Type B pancreatic cell (in vitro differentiated cells): Measurements from ENCODE around the gene ZNF560. TPM values are rescaled to one million over a fixed set of nuclear protein-coding genes. Genes with fewer than 3 reads are reported as not detected.
"Not testable (repeated sequence)": the region's sequence is repeated elsewhere in the genome, so short reads cannot be mapped to it uniquely, and the experiment has no call there.

ENCODE experiments used
- DNase-seq: peaks from one replicate; pipeline ENCODE4 v3.0.0; 2021; ENCODE audit warnings: mixed read lengths; ENCODE audit not compliant: unreplicated experiment; ENCODE audit errors: extremely low spot score
- H3K27ac Mint-ChIP-seq: 2 replicates; pipeline ENCODE4 v1.8.0; 2021; ENCODE audit warnings: mild to moderate bottlenecking, mixed read lengths
- H3K27me3 Mint-ChIP-seq: 2 replicates; pipeline ENCODE4 v1.8.0; 2021; ENCODE audit warnings: mixed read lengths
- H3K36me3 Mint-ChIP-seq: 2 replicates; pipeline ENCODE4 v1.8.0; 2021; ENCODE audit warnings: mixed read lengths
- H3K4me1 Mint-ChIP-seq: one replicate; pipeline ENCODE4 v1.8.0; 2021; ENCODE audit warnings: mixed read lengths; ENCODE audit not compliant: unreplicated experiment
- H3K4me3 Mint-ChIP-seq: 2 replicates; pipeline ENCODE4 v1.8.0; 2021; ENCODE audit warnings: mild to moderate bottlenecking, mixed read lengths
- H3K9me3 Mint-ChIP-seq: 2 replicates; pipeline ENCODE4 v1.8.0; 2021; ENCODE audit warnings: mixed read lengths
- long read RNA-seq: library from polyadenylated mRNA; unstranded; transcript quantifications from one replicate; pipeline ENCODE4 v2.0.0, GENCODE V29; 2020
- total RNA-seq: library from RNA; stranded (reverse); gene quantifications from 2 replicates; pipeline ENCODE4 v1.2.1, GENCODE V29; 2021; ENCODE audit warnings: low replicate concordance
- TF ChIP-seq, protein P1 (sequence below): fragments of 200-600 bp; sonication (generic); conservative IDR thresholded peaks from 2 replicates; pipeline ENCODE4 v1.5.0; 2021; ENCODE audit warnings: antibody characterized with exemption, mild to moderate bottlenecking

The ZNF560 gene
- 0.10 TPM in 1 of 2 replicates, not detected in the other for total RNA-seq
- long read RNA-seq = 0 reads

DNA sequence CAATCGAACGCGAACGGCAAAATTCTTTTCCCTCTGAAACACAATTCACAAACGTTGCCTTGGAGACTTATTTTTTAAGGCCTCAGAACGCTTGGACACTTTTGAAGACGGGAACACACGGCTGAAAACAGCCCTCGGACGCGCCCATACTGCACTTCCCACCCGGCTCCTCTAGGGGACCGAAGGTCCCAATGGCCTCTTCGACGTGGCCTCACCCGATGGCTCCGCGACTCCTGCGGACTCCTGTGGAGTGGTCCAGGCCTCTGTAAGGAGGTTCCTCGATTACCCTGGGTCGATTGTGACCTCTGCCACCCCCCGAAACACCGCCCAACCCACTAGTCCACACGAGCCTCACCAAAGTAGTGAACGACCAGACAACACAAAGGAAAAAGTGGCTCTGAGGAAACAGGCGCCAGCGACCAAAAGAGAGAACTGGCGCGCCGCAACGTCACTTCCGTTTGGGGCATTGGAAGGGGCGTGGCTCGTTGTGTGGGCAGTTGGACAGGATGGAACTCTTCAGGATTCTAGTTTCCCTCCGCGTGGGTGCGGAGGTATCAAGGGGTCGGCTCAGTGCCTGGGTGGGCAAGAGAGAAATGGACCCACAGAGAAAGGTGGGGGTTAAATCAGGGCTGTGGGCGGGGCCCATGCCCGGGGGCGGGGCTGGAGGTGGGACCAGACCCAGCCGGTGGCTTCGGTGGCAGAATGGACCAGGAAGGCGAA, at the start of gene ZNF560:
ZNF560 (minus strand) TSS at position 434 of the 720 bp plus-strand sequence. CDS start 23,303 bp downstream, outside the sequence.
- H3K27ac Mint-ChIP-seq = no peak within 1 kb of the TSS
- DNase-seq = no peak
- H3K4me3 Mint-ChIP-seq = no peak within 1 kb of the TSS

DNA sequence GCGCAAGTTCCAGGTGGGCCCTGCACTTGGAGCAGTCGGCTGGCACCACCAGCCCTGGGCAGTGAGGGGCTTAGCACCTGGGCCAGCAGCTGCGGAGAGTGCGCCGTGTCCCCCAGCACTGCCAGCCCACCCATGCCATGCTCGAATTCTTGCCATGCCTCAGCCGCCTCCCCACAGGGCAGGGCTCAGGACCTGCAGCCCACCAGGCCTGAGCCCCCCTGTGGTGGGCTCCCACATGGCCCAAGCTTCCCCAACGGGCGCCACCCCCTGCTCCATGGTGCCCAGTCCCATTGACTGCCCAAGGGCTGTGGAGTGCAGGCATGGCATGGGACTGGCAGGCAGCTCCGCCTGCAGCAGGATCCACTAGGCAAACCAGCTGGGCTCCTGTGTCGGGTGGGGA, 49.5 kb upstream of the ZNF560 start:
- Mint-ChIP-seq H3K27me3 (no peaks in the 10 kb centered on the region), H3K27ac (no peak overlapping the region), H3K4me1 (no peaks in the 10 kb centered on the region), H3K9me3 (peaks cover 14% of the 10 kb centered on the region), H3K4me3 (no peak overlapping the region), H3K36me3 (peaks cover 4% of the 10 kb centered on the region)
- DNase-seq = no peak
- TF ChIP-seq, protein P1, sequence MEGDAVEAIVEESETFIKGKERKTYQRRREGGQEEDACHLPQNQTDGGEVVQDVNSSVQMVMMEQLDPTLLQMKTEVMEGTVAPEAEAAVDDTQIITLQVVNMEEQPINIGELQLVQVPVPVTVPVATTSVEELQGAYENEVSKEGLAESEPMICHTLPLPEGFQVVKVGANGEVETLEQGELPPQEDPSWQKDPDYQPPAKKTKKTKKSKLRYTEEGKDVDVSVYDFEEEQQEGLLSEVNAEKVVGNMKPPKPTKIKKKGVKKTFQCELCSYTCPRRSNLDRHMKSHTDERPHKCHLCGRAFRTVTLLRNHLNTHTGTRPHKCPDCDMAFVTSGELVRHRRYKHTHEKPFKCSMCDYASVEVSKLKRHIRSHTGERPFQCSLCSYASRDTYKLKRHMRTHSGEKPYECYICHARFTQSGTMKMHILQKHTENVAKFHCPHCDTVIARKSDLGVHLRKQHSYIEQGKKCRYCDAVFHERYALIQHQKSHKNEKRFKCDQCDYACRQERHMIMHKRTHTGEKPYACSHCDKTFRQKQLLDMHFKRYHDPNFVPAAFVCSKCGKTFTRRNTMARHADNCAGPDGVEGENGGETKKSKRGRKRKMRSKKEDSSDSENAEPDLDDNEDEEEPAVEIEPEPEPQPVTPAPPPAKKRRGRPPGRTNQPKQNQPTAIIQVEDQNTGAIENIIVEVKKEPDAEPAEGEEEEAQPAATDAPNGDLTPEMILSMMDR = no peak

More for the DNA sequence above, at the start of gene ZNF560:
- Mint-ChIP-seq H3K4me1 (no peaks in the 10 kb centered on the region), H3K36me3 (no peaks in the 10 kb centered on the region), H3K27me3 (no peaks in the 10 kb centered on the region), H3K9me3 (peaks cover 5% of the 10 kb centered on the region)
- TF ChIP-seq, protein P1 = no peak

DNA sequence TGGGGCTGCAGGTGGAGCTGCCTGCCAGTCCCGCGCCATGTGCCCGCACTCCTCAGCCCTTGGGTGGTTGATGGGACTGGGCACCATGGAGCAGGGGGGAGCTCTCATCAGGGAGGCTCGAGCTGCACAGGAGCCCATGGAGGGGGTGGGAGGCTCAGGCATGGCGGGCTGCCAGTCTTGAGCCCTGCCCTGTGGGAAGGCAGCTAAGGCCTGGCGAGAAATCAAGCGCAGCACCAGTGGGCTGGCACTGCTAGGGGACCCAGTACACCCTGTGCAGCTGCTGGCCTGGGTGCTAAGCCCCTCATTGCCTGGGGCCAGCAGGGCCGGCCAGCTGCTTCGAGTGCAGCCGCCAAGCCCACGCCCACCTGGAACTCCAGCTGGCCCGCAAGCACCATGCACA, 42.9 kb upstream of the ZNF560 start:
- Mint-ChIP-seq H3K9me3 (peaks cover 24% of the 10 kb centered on the region), H3K36me3 (peaks cover 21% of the 10 kb centered on the region)
- not testable (repeated sequence) for DNase-seq, H3K27me3 Mint-ChIP-seq, H3K4me1 Mint-ChIP-seq, H3K27ac Mint-ChIP-seq, H3K4me3 Mint-ChIP-seq

DNA sequence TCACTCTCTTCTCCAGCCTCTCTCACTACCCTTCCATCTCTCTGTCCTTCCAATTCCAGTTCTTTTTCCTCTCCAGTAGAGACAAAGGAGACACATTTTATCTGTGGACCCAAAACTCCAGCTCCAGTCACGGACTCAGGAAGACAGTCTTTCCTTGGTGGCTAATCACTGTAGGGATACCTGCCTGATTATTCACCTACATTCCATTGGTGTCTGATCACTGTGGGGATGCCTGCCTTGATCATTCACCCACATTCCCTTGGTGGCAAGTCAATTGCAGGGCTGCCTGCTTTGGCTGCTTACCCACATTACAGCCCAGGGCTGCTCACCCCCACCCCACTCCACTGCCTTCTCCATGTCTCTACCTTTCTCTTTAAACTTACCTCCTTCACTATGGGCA, 41.5 kb upstream of the ZNF560 start:
- not testable (repeated sequence) for DNase-seq, H3K27me3 Mint-ChIP-seq, H3K4me1 Mint-ChIP-seq
- H3K9me3 Mint-ChIP-seq = peaks cover 24% of the 10 kb centered on the region
- H3K27ac Mint-ChIP-seq = peak overlapping the region; percentile 100
- peaks cover 35% of the 10 kb centered on the region for H3K36me3 Mint-ChIP-seq
- H3K4me3 Mint-ChIP-seq = peak overlapping the region; percentile 79

DNA sequence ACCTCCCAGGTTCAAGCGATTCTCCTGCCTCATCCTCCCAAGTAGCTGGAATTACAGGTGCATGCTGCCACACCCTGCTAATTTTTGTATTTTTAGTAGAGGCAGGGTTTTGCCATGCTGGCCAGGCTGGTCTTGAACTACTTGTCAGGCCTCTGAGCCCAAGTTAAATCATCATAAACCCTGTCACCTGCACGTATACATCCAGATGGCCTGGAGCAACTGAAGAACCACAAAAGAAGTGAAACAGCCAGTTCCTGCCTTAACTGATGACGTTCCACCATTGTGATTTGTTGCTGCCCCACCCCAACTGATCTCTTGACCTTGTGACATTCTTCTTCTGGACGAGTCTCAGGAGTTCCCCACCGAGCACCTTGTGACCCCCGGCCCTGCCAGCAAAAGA, 40.8 kb upstream of the ZNF560 start:
- Mint-ChIP-seq H3K4me3 (peak overlapping the region; percentile 100), H3K9me3 (peaks cover 24% of the 10 kb centered on the region), H3K36me3 (peaks cover 42% of the 10 kb centered on the region), H3K27ac (peak overlapping the region; percentile 100)
- not testable (repeated sequence) for H3K27me3 Mint-ChIP-seq, DNase-seq, H3K4me1 Mint-ChIP-seq

DNA sequence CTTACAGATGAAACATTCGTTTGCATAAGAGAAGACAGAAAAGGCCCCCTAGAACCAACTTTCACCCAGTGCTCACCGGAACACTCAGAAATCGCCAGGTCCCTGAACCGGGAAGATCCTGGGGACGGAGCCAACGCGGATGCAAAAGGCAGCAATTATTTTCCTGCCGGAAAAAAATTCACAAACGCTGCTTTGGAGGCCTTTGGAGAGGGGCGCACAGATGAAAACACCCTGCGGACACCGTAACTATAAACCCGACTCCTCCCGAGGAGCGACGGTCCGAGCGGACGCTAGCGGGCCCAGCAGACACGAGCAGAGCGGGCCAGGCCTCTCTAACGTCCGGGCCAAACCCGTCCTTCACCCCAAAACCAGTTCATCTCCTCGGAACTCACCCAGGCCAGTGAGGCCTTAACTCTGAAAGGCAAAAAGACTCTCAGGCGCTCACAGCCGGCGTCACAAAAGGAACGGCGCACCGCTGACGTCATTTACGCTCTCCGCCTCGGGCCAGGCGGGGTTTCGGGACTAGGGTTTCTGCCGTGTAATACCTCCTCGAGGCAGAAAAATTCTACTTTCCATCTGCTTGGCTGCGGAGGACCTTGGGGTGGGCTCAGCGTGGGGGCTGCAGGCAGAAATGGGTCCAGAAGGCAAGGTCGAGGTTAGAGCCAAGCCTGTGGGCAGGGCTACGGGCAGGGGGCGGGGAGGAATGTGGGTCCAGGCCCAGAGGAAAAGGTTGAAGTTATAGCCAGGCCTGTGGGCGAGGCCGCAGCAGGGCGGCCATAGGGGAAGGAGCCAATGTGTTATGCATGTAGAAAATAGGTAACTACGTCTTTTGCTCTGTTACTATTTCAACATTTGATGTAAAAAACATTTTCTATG, 40.0 kb upstream of the ZNF560 start, which contains the start of gene ZNF426:
ZNF426 (minus strand) TSS at position 463 of the 876 bp plus-strand sequence. CDS start 2,413 bp downstream, outside the sequence.
- Mint-ChIP-seq H3K27me3 (no peaks in the 10 kb centered on the region), H3K27ac (peak within 1 kb of the TSS; percentile 100), H3K36me3 (peaks cover 50% of the 10 kb centered on the region), H3K4me3 (peak within 1 kb of the TSS; percentile 100), H3K9me3 (peaks cover 30% of the 10 kb centered on the region), H3K4me1 (peaks cover 8% of the 10 kb centered on the region)
- TF ChIP-seq, protein P1 = no peak
- DNase-seq = peak; percentile 90
